Hindlimb muscle (tissue), 1 donor: Measurements from ENCODE around the gene NARS2. TPM values are rescaled to one million over a fixed set of nuclear protein-coding genes. Genes with fewer than 3 reads are reported as not detected.

Experiments used
- DNase-seq: peaks from one replicate; pipeline ENCODE4 v3.0.0-alpha.2; 2013
- polyA plus RNA-seq: library from polyadenylated mRNA; unstranded; fragments of 120-200 nt; gene quantifications from one replicate; pipeline ENCODE4 v1.2.1, GENCODE V29; 2013; ENCODE audit not compliant: insufficient read length

Gene NARS2
- polyA plus RNA-seq, 1 donor: 15.9 TPM

DNA sequence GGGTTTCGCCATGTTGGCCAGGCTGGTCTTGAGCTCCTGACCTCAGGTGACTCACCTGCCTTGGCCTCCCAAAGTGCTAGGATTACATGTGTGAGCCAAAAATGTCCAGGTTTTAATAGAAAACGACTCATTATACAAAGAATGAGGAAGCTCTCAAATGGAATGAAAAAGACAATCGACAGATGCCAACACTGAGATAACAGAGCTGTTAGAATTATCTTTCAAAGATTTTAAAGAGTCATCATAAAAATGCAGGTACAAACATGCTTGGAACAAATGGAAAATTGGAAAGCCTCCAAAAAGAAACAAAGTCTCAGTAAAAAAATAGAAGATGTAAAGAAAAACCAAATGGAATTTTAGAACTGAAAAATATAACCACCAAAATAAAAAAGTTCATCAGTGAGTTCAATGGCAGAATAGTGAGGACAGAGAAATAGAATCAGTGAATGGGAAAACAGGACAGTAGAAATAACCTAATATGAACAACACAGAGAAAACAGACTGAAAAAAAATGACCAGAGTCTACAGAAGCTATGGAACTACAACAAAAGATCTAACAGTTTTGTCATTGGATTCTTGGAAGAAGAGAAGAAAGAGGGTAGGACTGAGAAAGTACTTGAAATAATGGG lies 168.0 kb downstream of the NARS2 start:
- no peak for DNase-seq

DNA sequence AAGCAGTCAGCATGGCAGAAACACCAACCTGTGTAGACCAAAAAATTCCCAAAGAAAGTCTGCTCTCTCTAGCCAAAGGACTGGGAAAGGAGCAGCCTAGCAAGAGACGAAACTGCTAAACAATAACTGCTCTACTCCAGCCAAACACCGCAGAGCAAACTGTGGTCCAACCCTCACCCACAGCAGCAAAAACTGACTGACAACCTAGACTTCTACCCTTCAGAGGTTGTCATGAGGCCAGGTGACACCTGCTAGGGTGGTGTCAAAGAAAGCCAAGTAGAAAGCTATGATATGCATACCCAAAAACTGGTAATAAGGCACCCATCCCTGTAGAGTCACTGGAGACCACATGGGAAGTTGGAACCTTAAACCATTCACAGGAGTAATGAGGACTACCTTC lies 168.9 kb downstream of the NARS2 start:
- DNase-seq: no peak

DNA sequence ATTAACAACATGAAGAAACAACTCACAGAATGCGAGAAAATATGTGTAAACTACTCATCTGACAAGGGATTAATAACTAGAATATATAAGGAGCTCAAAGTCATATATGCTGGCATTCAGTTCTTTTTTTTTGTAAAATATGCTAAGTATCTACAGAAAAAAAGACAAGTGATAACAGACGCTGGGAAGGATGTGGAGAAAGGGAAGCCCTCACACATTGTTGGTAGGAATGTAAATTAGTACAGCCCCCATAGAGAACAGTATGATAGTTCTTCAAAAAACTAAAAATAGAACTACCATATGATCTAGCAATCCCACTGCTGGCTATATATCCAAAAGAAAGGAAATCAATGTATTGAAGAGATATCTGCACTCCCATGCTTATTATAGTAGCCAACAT lies 170.9 kb downstream of the NARS2 start:
- no peak for DNase-seq

DNA sequence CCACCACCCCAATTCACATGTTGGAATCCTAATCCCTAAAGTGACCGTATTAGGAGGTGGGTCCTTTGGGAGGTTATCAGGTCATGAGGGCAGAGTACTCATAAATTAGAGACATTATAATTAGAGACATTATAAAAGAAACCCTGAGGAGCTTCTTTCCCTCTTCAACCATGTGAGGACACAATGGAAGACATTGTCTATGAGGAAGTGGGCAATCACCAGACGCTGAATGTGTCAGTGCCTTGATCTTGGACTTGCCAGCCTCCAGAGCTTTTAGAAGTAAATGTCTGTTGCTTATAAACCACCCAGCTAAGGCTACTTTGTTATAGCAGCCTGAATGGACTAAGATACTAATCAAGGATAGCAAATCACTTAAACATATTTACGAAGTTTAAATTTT lies 171.8 kb downstream of the NARS2 start:
- no peak for DNase-seq

DNA sequence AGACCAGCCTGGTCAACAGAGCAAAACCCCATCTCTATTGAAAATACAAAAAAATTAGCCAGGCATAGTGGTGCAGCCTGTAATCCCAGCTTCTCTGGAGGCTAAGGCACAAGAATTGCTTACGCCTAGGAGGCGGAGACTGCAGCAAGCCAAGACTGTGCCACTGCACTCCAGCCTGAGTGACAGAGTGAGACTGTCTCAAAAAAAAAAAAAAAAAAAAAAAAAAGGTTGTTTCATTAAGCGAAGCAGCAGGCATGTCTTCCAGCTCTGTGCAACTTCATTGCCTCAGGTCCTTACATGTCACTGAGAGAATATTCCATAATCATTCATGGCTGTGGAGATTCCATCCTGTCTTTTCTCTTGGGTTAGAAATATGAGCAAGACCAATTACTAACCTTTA lies 174.0 kb downstream of the NARS2 start:
- DNase-seq: no peak

DNA sequence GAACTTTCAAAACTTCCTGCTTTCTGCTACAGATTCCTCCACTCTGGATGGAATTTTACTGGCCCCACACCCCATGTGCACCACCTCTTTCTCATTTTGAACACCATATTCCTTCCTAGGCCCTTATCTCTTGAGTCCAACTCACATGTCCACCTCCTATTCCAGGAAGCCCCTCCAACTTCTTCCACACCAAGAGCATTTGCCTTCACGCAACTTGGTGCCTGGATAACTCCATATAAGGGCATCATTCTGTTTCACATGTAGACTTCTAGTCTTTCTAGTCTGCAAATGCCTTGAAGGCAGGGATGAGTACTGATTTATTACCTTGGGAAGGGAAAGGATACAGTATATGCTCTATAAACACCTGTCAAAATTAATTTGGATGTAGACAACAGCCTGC lies 174.5 kb downstream of the NARS2 start:
- no peak for DNase-seq

DNA sequence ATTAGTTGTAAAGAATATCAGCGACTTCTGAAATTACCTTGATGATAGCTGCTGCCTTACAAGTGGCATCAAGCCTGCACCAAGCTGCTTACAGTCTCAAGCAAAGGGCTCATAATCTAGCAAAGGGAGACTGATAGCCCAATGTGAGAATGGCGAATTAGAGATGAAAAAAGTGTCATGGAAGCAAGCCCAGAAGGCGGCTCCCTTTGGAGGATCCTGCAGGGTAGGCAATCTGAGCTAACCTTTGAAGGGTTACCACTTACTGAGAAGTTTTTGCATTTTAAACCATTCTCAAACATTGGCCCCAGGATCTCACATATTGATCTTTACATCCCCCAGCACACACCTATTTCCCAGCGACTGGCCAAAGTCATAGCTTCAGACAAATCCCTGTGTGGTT lies 175.5 kb downstream of the NARS2 start:
- no peak for DNase-seq

DNA sequence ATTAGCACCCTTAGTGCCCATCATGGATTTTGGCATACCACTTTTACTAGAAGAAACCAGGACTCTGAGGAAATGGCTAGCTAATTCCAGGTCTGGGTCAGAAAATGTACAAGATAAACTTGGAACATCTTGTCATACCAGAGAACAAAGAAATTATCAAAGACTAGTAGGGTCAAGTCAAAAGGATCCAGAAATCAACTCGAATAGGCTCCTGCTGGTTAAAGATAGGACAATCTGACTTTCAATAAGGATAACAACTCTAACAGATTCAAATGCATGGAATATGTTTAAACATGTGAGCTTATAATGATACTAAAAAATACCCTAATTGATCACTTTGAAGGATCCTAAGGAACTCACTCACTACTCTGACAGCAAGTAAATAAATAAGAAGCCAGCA lies 175.9 kb downstream of the NARS2 start:
- DNase-seq: no peak

DNA sequence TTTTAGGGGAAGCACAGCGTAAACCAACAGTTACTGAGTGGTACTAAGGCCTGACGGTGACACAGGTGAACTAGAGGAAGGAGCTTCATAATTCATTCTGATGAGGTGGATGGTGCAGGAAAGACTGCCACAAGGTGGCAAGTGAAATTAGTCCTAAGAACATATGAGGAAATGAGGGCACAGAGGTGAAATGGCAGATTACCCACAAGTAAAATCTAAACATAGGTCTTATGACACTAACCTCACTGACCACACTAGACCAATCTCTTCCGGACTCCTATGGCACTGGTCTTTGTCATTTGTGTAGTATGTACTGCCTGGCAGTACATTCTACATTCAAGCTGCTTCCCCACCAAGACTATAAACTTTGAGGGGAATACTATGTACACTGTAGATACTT lies 177.3 kb downstream of the NARS2 start:
- DNase-seq: no peak

DNA sequence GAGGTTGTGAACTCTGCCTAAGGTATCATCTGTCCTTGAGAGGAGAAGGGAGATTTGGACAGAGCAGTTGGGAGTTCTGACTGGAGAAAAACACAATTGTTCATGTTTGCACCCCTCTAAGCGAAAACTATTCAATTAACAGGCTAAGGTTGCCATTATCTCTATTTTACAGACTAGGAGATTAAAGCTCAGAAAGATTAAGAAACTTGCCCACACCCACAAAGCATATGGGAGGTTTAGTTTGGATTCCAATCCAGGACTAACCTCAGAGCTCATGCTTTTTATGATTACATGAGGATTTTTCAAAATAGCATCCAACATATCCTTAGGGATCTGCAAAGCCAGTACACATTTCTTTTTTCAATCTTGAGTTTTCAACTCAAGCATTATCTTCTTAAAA lies 179.1 kb downstream of the NARS2 start:
- DNase-seq: no peak

DNA sequence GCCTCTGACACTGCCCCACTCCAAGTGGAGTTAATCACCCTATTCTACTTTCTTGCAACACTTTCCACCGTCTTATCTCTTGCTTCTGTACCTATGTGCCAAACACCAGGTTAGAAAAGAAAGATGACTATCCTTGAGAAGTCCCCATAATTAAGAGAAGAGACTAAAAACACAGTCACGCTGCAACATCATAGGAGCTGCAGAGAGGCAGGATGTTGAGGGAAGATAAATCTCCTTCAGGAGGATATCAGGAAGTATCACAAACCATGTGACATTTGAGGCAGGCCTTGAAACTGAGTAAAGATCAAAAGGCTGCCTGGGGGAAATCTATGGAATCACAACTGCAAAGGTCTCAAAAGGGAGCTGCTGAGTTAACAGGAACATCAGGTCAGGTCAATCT lies 181.8 kb downstream of the NARS2 start:
- no peak for DNase-seq

DNA sequence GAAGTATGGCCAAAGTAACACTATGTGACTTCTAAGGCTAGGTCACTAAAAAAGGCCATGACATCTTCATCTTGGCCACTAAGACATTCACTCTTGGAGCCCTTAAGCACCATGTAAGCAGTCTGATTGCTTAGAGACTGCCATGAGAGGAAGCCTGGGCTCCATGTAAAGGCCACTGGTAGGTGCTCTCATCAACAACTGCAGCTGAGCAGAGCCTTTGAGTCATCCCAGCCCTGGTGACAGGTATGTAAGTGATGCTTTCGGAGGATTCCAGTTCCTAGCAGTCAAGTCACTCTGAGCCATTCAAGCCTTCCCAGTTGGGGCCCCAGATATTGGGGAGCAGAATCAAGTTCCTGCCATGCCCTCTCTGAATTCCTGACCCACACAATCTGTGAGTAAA lies 183.2 kb downstream of the NARS2 start:
- DNase-seq: no peak

DNA sequence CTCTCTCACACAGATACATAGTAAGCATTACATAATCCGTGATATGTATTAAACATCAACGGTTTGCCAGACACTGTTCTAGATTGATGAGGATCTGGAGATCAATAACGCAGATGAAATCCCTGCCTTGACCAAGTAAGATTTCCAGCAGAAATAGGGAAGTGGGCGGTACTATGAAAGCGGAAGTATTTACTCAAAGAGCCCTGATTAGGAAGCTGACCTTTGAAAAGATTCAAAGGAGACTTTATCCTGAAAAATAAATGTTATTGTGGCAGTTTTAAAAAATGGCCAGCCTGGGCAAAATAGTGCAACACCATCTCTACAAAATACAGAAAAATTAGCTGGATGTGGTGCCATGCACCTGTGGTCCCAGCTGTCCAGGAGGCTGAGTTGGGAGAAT lies 183.9 kb downstream of the NARS2 start:
- DNase-seq: no peak

DNA sequence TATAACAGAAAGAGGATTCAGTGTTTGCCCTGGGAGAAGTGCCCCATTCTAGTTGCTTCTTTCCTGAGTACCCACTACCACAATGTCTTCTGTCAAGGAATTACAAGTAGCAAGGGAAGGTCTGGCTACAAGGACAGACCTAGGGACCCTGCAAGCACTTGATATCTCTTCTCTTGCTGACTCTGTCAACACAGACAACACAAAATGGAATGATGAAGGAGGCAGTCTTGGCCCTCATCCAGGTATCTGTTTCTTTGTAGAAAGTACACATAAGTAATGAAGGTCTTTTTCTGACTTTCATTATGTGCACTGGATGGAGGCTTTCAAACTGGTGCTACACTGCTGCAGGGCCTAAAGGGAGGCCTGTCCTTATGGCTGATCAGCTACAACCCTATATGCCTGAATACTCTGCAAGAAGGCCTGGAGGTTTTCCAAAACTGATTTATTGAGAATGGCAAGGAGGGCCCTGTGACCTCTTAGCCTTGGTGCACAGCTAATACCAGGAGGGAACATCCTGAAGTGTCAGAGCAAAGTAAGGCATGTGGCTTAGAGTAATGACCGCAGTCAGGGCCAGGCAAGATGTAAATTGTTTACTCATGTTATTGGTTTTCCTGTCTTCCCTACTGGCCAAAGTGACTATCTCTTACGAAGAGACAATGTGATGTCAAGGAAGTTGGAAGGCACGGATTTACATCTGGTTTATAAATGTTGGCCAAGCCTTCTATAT lies 188.3 kb downstream of the NARS2 start:
- DNase-seq: no peak

Other genes with a start within 250 kb of the NARS2 start
- gene GAB2, start 157.0 kb downstream of the NARS2 start, polyA plus RNA-seq: 15.1 TPM